HG02943 (cell line): ENCODE measurements around the gene HLA-DPA1.
"Not testable (repeated sequence)": the region's sequence is repeated elsewhere in the genome, so short reads cannot be mapped to it uniquely, and the experiment has no call there.

Source experiments
- ATAC-seq: cut with Tn5 transposase; IDR thresholded peaks from one replicate; pipeline ENCODE4 v1.9.1; 2021; ENCODE audit warnings: mild to moderate bottlenecking, low read depth, moderate library complexity; ENCODE audit not compliant: unreplicated experiment

HLA-DPA1 gene

GRCh38 chr6:33066917-33067521 lies 6.4 kb downstream of the HLA-DPA1 start:
- ATAC-seq = no peak

- ATAC-seq = no peak
These were observed 8.1 kb downstream of the HLA-DPA1 start for GRCh38 chr6:33065312-33065711.

- no peak for ATAC-seq
These were observed 8.7 kb downstream of the HLA-DPA1 start for GRCh38 chr6:33064723-33065122.

DNA sequence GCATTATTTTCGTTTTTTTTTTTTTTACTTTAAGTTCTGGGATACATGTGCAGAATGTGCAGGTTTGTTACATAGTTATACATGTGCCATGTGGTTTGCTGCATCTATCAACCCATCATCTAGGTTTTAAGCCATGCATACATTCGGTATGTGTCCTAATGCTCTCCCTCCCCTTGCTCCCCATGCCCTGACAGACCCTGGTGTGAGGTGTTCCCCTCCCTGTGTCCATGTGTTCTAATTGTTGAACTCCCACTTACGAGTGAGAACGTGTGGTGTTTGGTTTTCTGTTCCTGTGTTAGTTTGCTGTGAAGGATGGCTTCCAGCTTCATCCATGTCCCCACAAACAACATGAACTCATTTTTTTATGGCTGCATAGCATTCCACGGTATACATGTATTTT lies 10.0 kb downstream of the HLA-DPA1 start:
- ATAC-seq = not testable (repeated sequence)

DNA sequence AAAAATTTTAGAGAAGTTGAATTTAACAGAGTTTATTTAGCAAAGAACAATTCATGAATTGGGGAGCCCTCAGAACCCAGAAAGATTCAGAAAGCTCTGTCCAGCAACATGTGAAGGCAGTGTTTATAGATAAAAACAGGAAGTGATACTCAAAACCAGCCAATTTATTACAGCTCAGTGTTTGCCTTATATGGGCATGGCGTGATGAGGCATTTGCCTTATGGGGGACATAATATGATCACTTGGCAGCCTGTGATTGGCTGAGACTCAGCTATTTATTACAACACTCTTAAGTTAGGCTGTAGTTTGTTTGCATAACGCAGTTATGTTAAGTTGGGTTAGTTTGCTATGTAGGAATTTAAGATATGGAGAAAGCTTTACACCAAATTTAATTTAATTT lies 11.5 kb downstream of the HLA-DPA1 start:
- no peak for ATAC-seq

DNA sequence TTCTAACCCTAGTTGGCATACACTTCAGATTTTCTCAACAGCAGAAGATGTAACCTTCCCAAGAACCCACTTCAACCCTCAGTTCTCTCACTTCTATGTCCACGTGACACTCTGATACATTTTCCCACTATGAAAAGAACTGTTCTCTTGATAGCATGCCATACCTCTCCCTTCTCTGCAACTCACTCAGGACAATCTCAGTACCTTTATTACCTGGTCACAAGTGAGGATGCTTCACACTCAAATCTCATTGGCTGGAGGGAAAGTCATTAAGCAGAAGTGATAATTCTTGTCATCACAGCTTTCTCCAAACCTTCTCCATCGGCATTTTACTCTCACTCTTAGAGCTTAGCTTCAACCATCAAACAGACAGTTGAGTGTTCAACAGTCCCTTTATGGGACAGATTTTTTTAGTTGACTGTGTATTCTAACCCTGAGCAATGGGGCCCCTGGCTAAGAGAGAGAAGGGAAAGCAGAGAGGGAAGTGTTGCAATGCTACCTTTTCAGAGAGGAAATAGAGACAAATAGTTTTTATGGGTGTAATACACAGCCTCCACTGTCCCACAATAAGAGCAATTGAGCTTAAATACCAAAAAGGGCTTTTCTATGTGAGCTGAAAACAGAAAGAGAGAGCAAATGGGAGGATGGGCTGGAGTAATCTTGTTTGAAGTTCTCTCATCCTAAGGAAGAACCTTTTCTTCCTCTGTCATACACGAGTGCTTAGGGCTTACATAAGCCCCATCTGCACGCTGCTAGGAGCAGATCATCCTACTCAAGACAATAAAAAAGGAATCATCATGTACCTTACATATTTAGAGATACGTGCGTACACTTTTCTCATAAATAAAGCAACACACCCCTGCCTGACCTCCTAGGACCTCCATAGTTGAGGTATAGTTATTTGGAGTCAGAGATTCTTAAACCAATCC lies 16.0 kb downstream of the HLA-DPA1 start:
- ATAC-seq = no peak

DNA sequence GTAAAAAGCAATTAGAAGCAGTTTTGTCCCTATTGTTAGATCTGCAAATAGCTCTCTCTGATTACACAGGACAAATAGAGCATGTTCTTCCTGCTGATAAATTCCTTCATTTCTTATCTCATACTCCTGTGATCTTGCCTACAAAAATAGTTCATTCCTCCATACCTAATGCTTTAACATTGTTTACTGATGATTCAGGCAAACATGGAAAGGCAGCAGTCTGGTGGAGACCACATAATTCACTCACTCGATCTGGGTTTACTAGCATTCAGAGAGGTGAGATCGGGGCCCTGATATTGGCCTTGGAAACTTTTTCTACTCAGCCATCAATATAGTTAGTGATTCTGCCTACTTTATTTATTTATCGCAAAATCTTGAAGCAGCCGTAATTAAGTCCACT lies 20.2 kb downstream of the HLA-DPA1 start:
- no peak for ATAC-seq

GRCh38 chr6:33052627-33053026 lies 20.8 kb downstream of the HLA-DPA1 start:
- no peak for ATAC-seq

DNA sequence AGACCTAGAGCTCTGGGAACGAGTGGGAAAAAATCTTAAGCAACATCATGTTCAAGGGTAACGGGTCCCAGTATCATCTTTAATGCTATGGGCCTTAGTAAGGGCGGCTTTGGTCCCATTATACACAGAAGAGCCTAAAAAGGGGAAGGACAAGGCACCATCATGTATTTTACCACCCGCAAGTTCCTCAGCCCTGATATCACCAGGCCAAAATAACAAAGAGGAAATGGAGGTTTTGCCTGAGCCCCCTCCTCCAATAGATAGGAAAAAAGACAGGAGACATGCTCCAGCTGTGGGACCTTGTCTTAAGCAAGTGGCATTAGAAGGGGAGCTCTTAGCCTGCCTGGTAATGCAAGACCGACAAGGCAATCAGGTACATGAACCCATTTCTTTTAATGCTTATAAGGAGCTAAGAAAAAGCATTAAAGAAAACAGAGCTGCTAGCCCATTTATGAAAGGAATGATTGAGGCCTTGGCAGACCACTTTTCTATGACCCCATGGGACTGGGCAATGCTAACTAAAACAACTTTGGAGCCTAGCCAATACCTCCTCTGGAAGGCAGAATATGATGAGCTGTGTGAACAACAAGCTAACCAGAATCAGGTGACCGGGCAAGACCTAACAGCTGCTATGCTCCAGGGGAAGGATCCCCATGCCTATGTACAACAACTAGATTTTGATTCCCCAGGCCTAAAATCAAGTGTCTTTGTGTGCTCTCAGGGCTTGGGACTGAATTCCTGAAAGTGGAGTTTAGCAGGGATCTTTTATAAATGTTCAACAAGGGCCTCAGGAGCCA lies 23.2 kb downstream of the HLA-DPA1 start:
- no peak for ATAC-seq

- ATAC-seq = no peak
These were observed 24.0 kb downstream of the HLA-DPA1 start for GRCh38 chr6:33049323-33050013.

DNA sequence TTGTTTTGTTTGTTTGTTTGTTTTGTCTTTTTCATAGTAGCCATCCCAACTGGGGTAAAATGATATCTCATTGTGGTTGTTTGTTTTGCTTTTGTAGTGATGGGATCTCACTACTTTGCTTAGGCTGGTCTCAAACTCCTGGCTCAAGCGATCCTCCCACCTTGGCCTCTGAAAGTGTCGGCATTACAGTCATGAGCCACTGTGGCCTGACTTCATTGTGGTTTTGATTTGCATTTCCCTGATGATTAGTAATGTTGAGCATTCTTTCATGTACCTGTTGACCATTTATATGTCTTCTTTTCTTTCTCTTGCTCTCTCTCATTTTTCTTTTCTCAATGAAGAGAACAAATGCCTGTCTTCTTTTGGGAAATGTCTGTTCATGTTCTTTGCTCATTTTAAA lies 33.3 kb downstream of the HLA-DPA1 start:
- no peak for ATAC-seq

GRCh38 chr6:33036535-33036934 lies 36.9 kb downstream of the HLA-DPA1 start:
- no peak for ATAC-seq

DNA sequence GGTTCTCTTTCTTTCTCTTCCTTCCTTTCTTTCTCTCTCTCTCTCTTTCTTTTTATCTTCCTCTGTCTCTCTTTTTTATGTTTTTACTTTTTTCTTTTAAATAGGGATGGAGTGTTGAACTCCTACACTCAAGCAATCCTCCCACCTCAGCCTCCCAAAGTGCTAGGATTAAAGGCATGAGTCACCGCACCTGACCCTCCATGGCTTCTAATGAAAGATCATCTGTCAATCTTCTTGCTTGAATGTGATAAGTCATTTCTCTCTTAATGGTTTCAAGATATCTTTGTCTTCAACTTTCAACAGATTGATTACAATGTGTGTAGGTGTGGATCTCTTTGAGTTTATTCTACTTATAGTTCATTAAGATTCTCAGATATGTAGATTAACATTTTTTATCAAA lies 38.9 kb downstream of the HLA-DPA1 start:
- ATAC-seq = no peak

GRCh38 chr6:33030245-33030644 lies 43.2 kb downstream of the HLA-DPA1 start:
- no peak for ATAC-seq

DNA sequence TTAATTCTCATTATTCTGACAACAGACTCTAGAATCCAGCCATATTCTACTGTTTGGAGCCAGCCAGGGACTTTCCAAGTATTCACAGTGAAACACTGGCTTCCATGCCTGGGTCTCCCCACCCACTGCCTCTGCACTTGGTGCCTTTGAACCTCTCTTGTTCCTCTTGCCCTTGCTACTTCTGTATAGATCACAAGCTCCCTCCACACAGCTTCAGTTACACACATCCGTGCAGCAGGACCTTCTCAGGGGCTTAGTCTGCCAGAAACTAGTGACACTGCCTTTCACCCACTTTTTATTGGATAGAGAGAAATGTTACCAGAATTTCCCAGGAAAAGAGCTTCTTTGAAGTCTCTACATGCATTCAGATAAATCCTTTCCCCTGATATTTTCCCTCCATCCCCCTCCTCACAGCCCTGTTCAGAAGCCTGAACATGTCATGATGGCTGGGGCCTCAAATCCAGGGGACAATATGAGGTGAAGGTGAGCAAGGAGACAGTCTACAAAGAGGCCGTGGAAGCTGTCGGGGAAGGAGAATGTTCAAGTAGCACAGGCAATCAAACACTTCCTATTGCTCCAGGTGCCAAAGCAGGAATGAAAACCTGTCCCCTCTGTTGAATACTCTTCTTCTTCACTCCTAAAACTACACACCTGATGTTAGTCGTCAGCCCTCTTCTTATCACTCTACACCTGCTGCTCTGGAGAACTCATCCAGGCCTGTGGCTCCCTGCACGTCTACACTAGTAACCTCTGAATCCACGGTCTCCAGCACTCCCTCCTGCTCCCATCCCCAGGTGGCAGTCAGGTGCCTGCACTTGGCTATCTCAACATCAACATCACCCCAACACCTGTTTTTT lies 43.9 kb downstream of the HLA-DPA1 start:
- ATAC-seq = peak; percentile 53

DNA sequence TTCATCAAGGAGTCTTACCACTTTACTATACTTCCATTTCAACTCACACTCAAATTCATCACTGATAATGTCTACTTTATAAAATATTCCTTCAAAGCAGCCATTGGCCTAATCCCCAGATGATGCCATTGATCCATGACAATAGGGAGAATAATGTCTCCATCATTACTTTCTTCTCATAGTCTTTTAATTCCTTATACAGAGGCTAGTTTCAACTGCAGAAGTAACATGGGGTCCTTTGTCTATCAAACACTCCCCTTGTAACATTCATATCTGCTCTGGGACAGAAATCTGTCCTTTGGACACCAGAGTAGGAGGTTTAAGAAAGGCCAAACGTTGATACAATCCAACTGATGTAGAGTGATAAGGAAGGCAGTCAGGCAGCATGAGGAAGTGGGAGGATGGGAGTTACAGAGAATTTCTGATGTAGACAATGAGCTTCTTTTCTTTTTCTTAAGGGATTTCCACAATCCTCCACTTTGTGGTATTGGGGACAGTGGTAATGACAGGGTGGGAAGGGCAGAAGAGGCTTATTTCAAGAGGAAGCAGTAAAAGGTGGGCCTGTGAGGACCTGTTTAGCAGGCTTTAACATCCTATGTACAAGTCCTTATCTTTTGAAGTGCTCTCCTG lies 45.1 kb downstream of the HLA-DPA1 start:
- ATAC-seq = no peak

- no peak for ATAC-seq
These were observed 48.9 kb downstream of the HLA-DPA1 start for GRCh38 chr6:33024521-33024920.

DNA sequence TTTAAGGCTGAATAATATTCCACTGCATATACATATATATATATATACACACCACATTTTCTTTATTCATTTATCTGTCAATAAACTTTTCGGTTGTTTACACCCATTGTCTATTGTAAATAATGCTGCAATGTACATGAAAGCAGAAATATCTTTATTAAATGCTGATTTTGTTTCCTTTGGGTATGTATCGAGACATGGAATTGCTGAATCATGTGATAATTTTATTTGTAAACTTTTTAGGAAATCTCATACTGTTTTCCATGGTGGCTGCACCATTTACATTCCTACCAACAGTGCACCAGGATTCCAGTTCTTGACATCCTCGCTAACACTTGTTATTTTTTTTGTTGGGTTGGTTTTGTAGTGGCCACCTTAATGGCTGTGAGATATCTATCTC lies 49.9 kb downstream of the HLA-DPA1 start:
- ATAC-seq = no peak

DNA sequence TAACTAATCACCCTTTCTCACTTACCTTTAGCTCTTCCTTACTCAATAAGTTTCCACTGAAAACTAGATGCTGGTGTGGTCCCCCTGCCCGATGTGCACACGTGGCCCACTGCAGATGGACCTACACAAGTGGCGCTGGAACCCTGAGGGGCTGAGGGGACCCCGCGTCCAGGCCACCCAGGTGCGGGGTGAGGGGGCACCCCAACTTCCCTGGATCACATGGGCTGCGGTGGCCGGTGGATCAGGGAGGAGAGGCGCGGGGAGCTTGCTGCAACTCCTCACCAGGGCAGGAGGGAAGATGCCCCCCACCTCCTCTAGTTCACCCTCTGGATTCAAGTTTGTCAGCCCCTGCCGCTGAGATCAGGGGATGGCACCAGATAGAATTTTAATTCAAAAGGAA lies 51.5 kb downstream of the HLA-DPA1 start:
- no peak for ATAC-seq
